ENCODE data around the gene ZBTB40. TPM values are rescaled to one million over a fixed set of nuclear protein-coding genes. Genes with fewer than 3 reads are reported as not detected.

Gene ZBTB40
- total and polyA plus RNA-seq, 8 donors = 2.1 to 39.3 (median 14.0) TPM

- Histone ChIP-seq H3K27me3 (no peaks in the 10 kb centered on the region), H3K36me3 (peaks cover 41 to 98% (median 94%) of the 10 kb centered on the region in 4 donors), H3K4me3 (no peak overlapping the region), H3K27ac (peak overlapping the region in 1 of 5 donors; percentile 16), H3K9me3 (no peaks in the 10 kb centered on the region), H3K4me1 (peaks cover 0 to 12% (median 6%) of the 10 kb centered on the region in 4 donors)
- no peak for DNase-seq
- TF ChIP-seq POLR2AphosphoS5 (IDR thresholded peaks at IDR 0.05) = no peak
- TF ChIP-seq, protein P1, sequence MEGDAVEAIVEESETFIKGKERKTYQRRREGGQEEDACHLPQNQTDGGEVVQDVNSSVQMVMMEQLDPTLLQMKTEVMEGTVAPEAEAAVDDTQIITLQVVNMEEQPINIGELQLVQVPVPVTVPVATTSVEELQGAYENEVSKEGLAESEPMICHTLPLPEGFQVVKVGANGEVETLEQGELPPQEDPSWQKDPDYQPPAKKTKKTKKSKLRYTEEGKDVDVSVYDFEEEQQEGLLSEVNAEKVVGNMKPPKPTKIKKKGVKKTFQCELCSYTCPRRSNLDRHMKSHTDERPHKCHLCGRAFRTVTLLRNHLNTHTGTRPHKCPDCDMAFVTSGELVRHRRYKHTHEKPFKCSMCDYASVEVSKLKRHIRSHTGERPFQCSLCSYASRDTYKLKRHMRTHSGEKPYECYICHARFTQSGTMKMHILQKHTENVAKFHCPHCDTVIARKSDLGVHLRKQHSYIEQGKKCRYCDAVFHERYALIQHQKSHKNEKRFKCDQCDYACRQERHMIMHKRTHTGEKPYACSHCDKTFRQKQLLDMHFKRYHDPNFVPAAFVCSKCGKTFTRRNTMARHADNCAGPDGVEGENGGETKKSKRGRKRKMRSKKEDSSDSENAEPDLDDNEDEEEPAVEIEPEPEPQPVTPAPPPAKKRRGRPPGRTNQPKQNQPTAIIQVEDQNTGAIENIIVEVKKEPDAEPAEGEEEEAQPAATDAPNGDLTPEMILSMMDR (IDR thresholded peaks at IDR 0.05) = no peak
- TF ChIP-seq POLR2A (IDR thresholded peaks at IDR 0.05) = no peak
- TF ChIP-seq EP300 (IDR thresholded peaks at IDR 0.05) = no peak
- intact Hi-C loops (cut with DNase I; ENCODE audit: low total_unique reads) = no loop called here
These were observed 58.2 kb downstream of the ZBTB40 start for GRCh38 chr1:22509815-22510214.

- H3K4me3 ChIP-seq = no peak overlapping the region
- no peak for DNase-seq
- intact Hi-C loops (cut with DNase I; ENCODE audit: low total_unique reads) = no loop called here
- 85 to 98% (median 92%) methylated on average over 9 of the region's 9 CpGs for WGBS, 5 donors
- H3K27ac ChIP-seq = no peak overlapping the region
- peaks cover 72 to 100% (median 100%) of the 10 kb centered on the region in 4 donors for H3K36me3 ChIP-seq
- no peaks in the 10 kb centered on the region for H3K9me3 ChIP-seq
- peaks cover 0 to 12% (median 6%) of the 10 kb centered on the region in 4 donors for H3K4me1 ChIP-seq
- TF ChIP-seq, protein P1 (IDR thresholded peaks at IDR 0.05) = no peak
- TF ChIP-seq POLR2A (IDR thresholded peaks at IDR 0.05) (no peak), EP300 (IDR thresholded peaks at IDR 0.05) (no peak)
- no peaks in the 10 kb centered on the region for H3K27me3 ChIP-seq
These were observed 61.2 kb downstream of the ZBTB40 start for GRCh38 chr1:22512873-22513272.

- H3K27me3 ChIP-seq = no peaks in the 10 kb centered on the region
- 94 to 96% (median 95%) methylated on average over 16 of the region's 16 CpGs for WGBS, 5 donors
- H3K4me3 ChIP-seq = no peak overlapping the region
- H3K27ac ChIP-seq = no peak overlapping the region
- TF ChIP-seq POLR2A (IDR thresholded peaks at IDR 0.05) = no peak
- TF ChIP-seq EP300 (IDR thresholded peaks at IDR 0.05) = no peak
- no peak for TF ChIP-seq POLR2AphosphoS5 (IDR thresholded peaks at IDR 0.05)
- TF ChIP-seq, protein P1 (IDR thresholded peaks at IDR 0.05) = no peak
- intact Hi-C loops (cut with DNase I; ENCODE audit: low total_unique reads) = no loop called here
- DNase-seq = no peak
- peaks cover 0 to 7% (median 0%) of the 10 kb centered on the region in 4 donors for H3K4me1 ChIP-seq
- peaks cover 92 to 100% (median 100%) of the 10 kb centered on the region in 4 donors for H3K36me3 ChIP-seq
- no peaks in the 10 kb centered on the region for H3K9me3 ChIP-seq
These were observed 65.4 kb downstream of the ZBTB40 start for GRCh38 chr1:22516906-22517571.

GRCh38 chr1:22517956-22518355, 66.3 kb downstream of the ZBTB40 start:
- Histone ChIP-seq H3K4me1 (peaks cover 0 to 7% (median 0%) of the 10 kb centered on the region in 4 donors), H3K4me3 (no peak overlapping the region), H3K36me3 (peaks cover 87 to 100% (median 99%) of the 10 kb centered on the region in 4 donors), H3K27me3 (no peaks in the 10 kb centered on the region), H3K9me3 (no peaks in the 10 kb centered on the region), H3K27ac (no peak overlapping the region)
- intact Hi-C loops (cut with DNase I; ENCODE audit: low total_unique reads) = no loop called here
- TF ChIP-seq POLR2A (IDR thresholded peaks at IDR 0.05) (no peak), POLR2AphosphoS5 (IDR thresholded peaks at IDR 0.05) (no peak), EP300 (IDR thresholded peaks at IDR 0.05) (no peak)
- TF ChIP-seq, protein P1 (IDR thresholded peaks at IDR 0.05) = no peak
- DNase-seq = no peak
- WGBS, 5 donors = 85 to 90% (median 88%) methylated on average over 7 of the region's 7 CpGs
